DMS53 treated with DMSO at 0.1 percent for 48 hours (cell line): ENCODE data around the gene ANAPC15.

Experiments used
- DNase-seq: peaks from one replicate; lab custom pipeline; 2025; ENCODE audit not compliant: unreplicated experiment; lab: John Stamatoyannopoulos, UW

ANAPC15 gene

GRCh38 chr11:72088076-72088808, 24.3 kb downstream of the ANAPC15 start:
- DNase-seq: no peak

GRCh38 chr11:72085621-72086351, 26.7 kb downstream of the ANAPC15 start:
- no peak for DNase-seq

GRCh38 chr11:72084965-72085364, 27.5 kb downstream of the ANAPC15 start:
- DNase-seq: no peak

GRCh38 chr11:72084076-72084475, 28.4 kb downstream of the ANAPC15 start:
- DNase-seq: no peak

GRCh38 chr11:72083414-72083813, 29.1 kb downstream of the ANAPC15 start:
- no peak for DNase-seq

- peak; percentile 34 for DNase-seq
Observed at GRCh38 chr11:72081821-72082453, 30.6 kb downstream of the ANAPC15 start.

GRCh38 chr11:72081184-72081644, 31.3 kb downstream of the ANAPC15 start:
- no peak for DNase-seq

GRCh38 chr11:72080326-72081183, 31.9 kb downstream of the ANAPC15 start, which contains the start of the genes LRRC51 and NUMA1:
Gene LRRC51, plus strand, starts transcription at chr11:72080850. Its CDS starts 8,234 bp downstream, at chr11:72089084.
Gene NUMA1, minus strand, starts transcription at chr11:72080542. Its CDS starts 44,599 bp downstream, at chr11:72035943.
- DNase-seq: peak; percentile 100

- DNase-seq: peak; percentile 48
Observed at GRCh38 chr11:72079819-72080325, 32.6 kb downstream of the ANAPC15 start.

GRCh38 chr11:72078477-72078876, 34.0 kb downstream of the ANAPC15 start:
- DNase-seq: no peak

- DNase-seq: no peak
Observed at GRCh38 chr11:72075756-72076155, 36.7 kb downstream of the ANAPC15 start.

GRCh38 chr11:72075109-72075508, 37.4 kb downstream of the ANAPC15 start:
- DNase-seq: no peak

- peak; percentile 49 for DNase-seq
Observed at GRCh38 chr11:72072348-72072747, 40.1 kb downstream of the ANAPC15 start.

GRCh38 chr11:72070491-72070890, 42.0 kb downstream of the ANAPC15 start:
- no peak for DNase-seq

GRCh38 chr11:72069787-72070251, 42.7 kb downstream of the ANAPC15 start:
- peak; percentile 69 for DNase-seq

- DNase-seq: no peak
Observed at GRCh38 chr11:72069200-72069599, 43.3 kb downstream of the ANAPC15 start.

GRCh38 chr11:72067676-72068075, 44.8 kb downstream of the ANAPC15 start:
- DNase-seq: no peak

GRCh38 chr11:72067266-72067665, 45.2 kb downstream of the ANAPC15 start:
- DNase-seq: no peak

GRCh38 chr11:72066855-72067254, 45.6 kb downstream of the ANAPC15 start:
- DNase-seq: no peak

- no peak for DNase-seq
Observed at GRCh38 chr11:72061739-72062396, 50.6 kb downstream of the ANAPC15 start.
